MCF 10A (cell line): ENCODE results near the gene THPO. TPM values are rescaled to one million over a fixed set of nuclear protein-coding genes. Genes with fewer than 3 reads are reported as not detected.

Source experiments
- BruUV-seq: library from RNA; stranded (reverse); fragments of 400-500 nt; replicated peaks from 2 replicates; lab custom pipeline; 2021; lab: Mats Ljungman, UMichigan
- CTCF ChIA-PET: fragments of 300-600 bp; sonication (Branson Sonifier 250); formaldehyde crosslinking; extraction: SDS; loops from one replicate; lab custom pipeline; 2021; ENCODE audit warnings: antibody characterized with exemption, inconsistent platforms; lab: Yijun Ruan, JAX
- POLR2A ChIA-PET: fragments of 300-600, 350-650 bp; sonication (Branson Sonifier 250); formaldehyde crosslinking; extraction: SDS; loops from one replicate; lab custom pipeline; 2020; ENCODE audit warnings: antibody characterized with exemption, inconsistent platforms; lab: Yijun Ruan, JAX
- DNase-seq: peaks from one replicate; pipeline ENCODE4 v3.0.0-alpha.2; 2018; ENCODE audit not compliant: unreplicated experiment
- H3K27ac Mint-ChIP-seq: one replicate; pipeline ENCODE4 v1.8.0; 2022; ENCODE audit warnings: mild to moderate bottlenecking, low read depth, mixed read lengths; ENCODE audit not compliant: unreplicated experiment
- H3K27me3 Mint-ChIP-seq: one replicate; pipeline ENCODE4 v1.8.0; 2022; ENCODE audit warnings: mixed read lengths; ENCODE audit not compliant: insufficient read depth, unreplicated experiment
- H3K36me3 Mint-ChIP-seq: one replicate; pipeline ENCODE4 v1.8.0; 2022; ENCODE audit warnings: mild to moderate bottlenecking, moderate library complexity, mixed read lengths; ENCODE audit not compliant: insufficient read depth, unreplicated experiment
- H3K4me1 Mint-ChIP-seq: one replicate; pipeline ENCODE4 v1.8.0; 2022; ENCODE audit warnings: mixed read lengths; ENCODE audit not compliant: insufficient read depth, unreplicated experiment
- H3K4me3 Mint-ChIP-seq: one replicate; pipeline ENCODE4 v1.8.0; 2022; ENCODE audit warnings: mild to moderate bottlenecking, moderate library complexity, mixed read lengths; ENCODE audit not compliant: unreplicated experiment
- H3K9me3 Mint-ChIP-seq: one replicate; pipeline ENCODE4 v1.8.0; 2022; ENCODE audit warnings: mixed read lengths; ENCODE audit not compliant: unreplicated experiment
- CTCF ChIP-seq: fragments of 200-600 bp; IDR thresholded peaks from one replicate; pipeline ENCODE4 v1.8.0; 2022; ENCODE audit warnings: antibody characterized with exemption, mild to moderate bottlenecking; ENCODE audit not compliant: unreplicated experiment
- intact Hi-C: fragments of 100-400 bp; cut with micrococcal nuclease; formaldehyde crosslinking; loops from 2 replicates; pipeline ENCODE4 v1.14.1; 2022
- total RNA-seq: library from RNA; stranded (reverse); gene quantifications from 2 replicates; pipeline ENCODE4 v1.2.3, GENCODE V29; 2022

Gene THPO
- total RNA-seq, 1 experiment from 2014 or later: not detected

- H3K36me3 Mint-ChIP-seq: peaks cover 27% of the 10 kb centered on the region
- H3K27ac Mint-ChIP-seq: no peak overlapping the region
- BruUV-seq: no TSS peak
- no peak overlapping the region for H3K4me3 Mint-ChIP-seq
- ChIA-PET CTCF (no interaction called here), POLR2A (no interaction called here)
- no peaks in the 10 kb centered on the region for H3K9me3 Mint-ChIP-seq
- intact Hi-C loops: no loop called here
- no peak for TF ChIP-seq CTCF
- H3K4me1 Mint-ChIP-seq: peaks cover 7% of the 10 kb centered on the region
- DNase-seq: no peak
- H3K27me3 Mint-ChIP-seq: no peaks in the 10 kb centered on the region
Observed at GRCh38 chr3:184349563-184350470, 28.2 kb downstream of the THPO start.

GRCh38 chr3:184348057-184348382 lies 30.0 kb downstream of the THPO start:
- BruUV-seq: no TSS peak
- POLR2A ChIA-PET: interaction anchor here (1.2 to 2.0 kb wide), 3 partner anchors 10 to 14 kb away, joined by 3 to 6 read pairs (median 4); partner anchors contain the start of gene FAM131A
- Mint-ChIP-seq H3K4me1 (peaks cover 7% of the 10 kb centered on the region), H3K36me3 (peaks cover 36% of the 10 kb centered on the region), H3K9me3 (no peaks in the 10 kb centered on the region), H3K27me3 (no peaks in the 10 kb centered on the region), H3K27ac (no peak overlapping the region), H3K4me3 (no peak overlapping the region)
- intact Hi-C loops: no loop called here
- CTCF ChIA-PET: interaction anchor here (0.7 to 1.1 kb wide), 3 partner anchors 9 to 152 kb away, joined by 3 read pairs; no protein-coding TSS in a partner anchor
- DNase-seq: no peak
- no peak for TF ChIP-seq CTCF

GRCh38 chr3:184347321-184348056 lies 30.5 kb downstream of the THPO start:
- Mint-ChIP-seq H3K27me3 (no peaks in the 10 kb centered on the region), H3K4me1 (peaks cover 7% of the 10 kb centered on the region), H3K9me3 (no peaks in the 10 kb centered on the region), H3K36me3 (peaks cover 36% of the 10 kb centered on the region), H3K4me3 (no peak overlapping the region), H3K27ac (no peak overlapping the region)
- no peak for DNase-seq
- intact Hi-C loops: no loop called here
- POLR2A ChIA-PET: interaction anchor here (0.7 to 2.0 kb wide), 3 partner anchors 13 to 200 kb away, joined by 3 to 6 read pairs (median 4); no protein-coding TSS in a partner anchor
- CTCF ChIA-PET: interaction anchor here (1.1 to 1.4 kb wide), 3 partner anchors 8 to 24 kb away, joined by 3 to 7 read pairs (median 3); no protein-coding TSS in a partner anchor
- BruUV-seq: TSS peak; percentile 17
- no peak for TF ChIP-seq CTCF
